Measurements from ENCODE around the gene CTXND2.

DNA sequence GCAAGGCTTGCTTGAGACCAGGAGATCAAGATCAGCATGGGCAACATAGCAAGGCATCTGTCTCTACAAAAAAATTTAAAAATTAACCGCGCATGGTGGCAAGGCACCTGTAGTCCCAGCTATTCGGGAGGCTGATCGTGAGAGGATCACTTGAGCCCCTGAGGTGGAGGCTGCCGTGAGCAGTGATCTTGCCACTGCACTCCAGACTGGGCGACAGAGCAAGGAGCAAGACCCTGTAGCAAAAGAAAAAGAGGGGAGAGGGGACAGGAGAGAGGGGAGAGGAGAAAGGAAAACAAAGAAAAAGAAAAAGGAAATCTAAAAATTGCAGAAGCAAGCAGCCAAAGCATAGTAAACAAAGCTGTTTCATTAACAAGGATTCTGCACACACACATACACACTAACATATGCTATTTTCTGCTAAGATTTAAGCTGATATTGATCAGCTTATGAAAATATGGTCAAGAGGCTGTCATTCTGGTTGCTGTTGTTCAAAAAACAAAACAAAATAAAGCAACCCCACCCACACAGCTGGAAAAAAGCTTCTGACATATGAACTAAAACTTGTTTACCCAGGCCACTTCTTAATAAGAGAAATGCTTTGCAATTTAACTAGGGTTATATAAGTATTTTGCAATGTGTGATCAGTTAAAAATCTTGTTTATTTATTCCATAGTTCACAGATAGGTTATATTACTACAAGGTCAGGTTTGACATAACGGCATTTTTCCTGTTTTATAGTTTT is 12.3 kb upstream of the CTXND2 start:
- TF ChIP-seq POLR2AphosphoS5 (IDR thresholded peaks at IDR 0.05; ENCODE audit: low read depth, low read length) (no peak), POLR2A (IDR thresholded peaks at IDR 0.05; ENCODE audit: low read depth, low read length) (no peak)
